HepG2 (cell line): Measurements from ENCODE around the gene CD37. TPM values are rescaled to one million over a fixed set of nuclear protein-coding genes. Genes with fewer than 3 reads are reported as not detected.

Experiments used
- ATAC-seq: fragments of 200-7000 bp; cut with Tn5 transposase; 3 replicates; pipeline ENCODE4 v1.9.1; 2020; ENCODE audit warnings: mild to moderate bottlenecking, moderate library complexity
- BruUV-seq: library from RNA; stranded (reverse); fragments of 400-500 nt; replicated peaks from 2 replicates; lab custom pipeline; 2021; lab: Mats Ljungman, UMichigan
- CTCF ChIA-PET: fragments of 300-600 bp; formaldehyde crosslinking; extraction: SDS; loops from one replicate; lab custom pipeline; 2021; ENCODE audit warnings: low total read pairs, inconsistent platforms, low intra/inter-chr PET ratio; lab: Yijun Ruan, JAX
- POLR2A ChIA-PET: fragments of 350-600 bp; sonication (Branson Sonifier 250); formaldehyde crosslinking; loops from one replicate; lab custom pipeline; 2020; ENCODE audit warnings: antibody characterized with exemption, inconsistent platforms; lab: Yijun Ruan, JAX
- DNase-seq: peaks from one replicate; pipeline ENCODE4 v3.0.0-alpha.2; 2015; ENCODE audit warnings: low spot score
- FAIRE-seq: peaks from 3 replicates; lab custom pipeline; 2011; peaks lifted over from hg19 to GRCh38; lab: Jason Lieb, UNC
- H2AFZ ChIP-seq: one replicate; pipeline ENCODE4 v1.6.1; 2011; ENCODE audit warnings: low read length, inconsistent platforms
- H3K27ac ChIP-seq: fragments of 300-600 bp; 3 replicates; pipeline ENCODE4 v1.8.0; 2011; ENCODE audit warnings: mixed run types, mild to moderate bottlenecking, mixed read lengths, low read length, inconsistent platforms; ENCODE audit not compliant: insufficient read depth; ENCODE audit errors: extremely low read length
- H3K27me3 ChIP-seq, 2 experiments: fragments of 200-600 bp in 1 of 2; 2 replicates in 1 of 2; 3 replicates in 1 of 2; pipeline versions ENCODE4 v1.6.0 to v1.8.0; 2011; ENCODE audit warnings: low read length in 2 of 2, mild to moderate bottlenecking in 2 of 2, moderate library complexity in 2 of 2, inconsistent platforms in 1 of 2; ENCODE audit not compliant: insufficient read depth in 2 of 2, control insufficient read depth in 1 of 2
- H3K36me3 ChIP-seq, 2 experiments: fragments of 200-600 bp in 1 of 2; replicated peaks in 1 of 2; 2 replicates in 1 of 2; 3 replicates in 1 of 2; pipeline versions ENCODE4 v1.5.1 to v1.8.0; 2011; ENCODE audit warnings: low read length in 2 of 2, inconsistent platforms in 1 of 2; ENCODE audit not compliant: insufficient read depth in 2 of 2, control insufficient read depth in 1 of 2
- H3K4me1 ChIP-seq: 2 replicates; pipeline ENCODE4 v1.5.1; 2012; ENCODE audit warnings: low read length, inconsistent platforms; ENCODE audit not compliant: insufficient read depth
- H3K4me2 ChIP-seq: 2 replicates; pipeline ENCODE4 v1.6.0; 2011; ENCODE audit warnings: low read depth, low read length, inconsistent platforms
- H3K4me3 ChIP-seq, 3 experiments: fragments of 200-600 bp in 1 of 3; sonication (generic), shearing (Covaris generic) in 1 of 3; replicated peaks in 1 of 3; 2 replicates each; pipeline ENCODE4 v1.5.1; 2011 to 2016; ENCODE audit warnings: low read length in 3 of 3, inconsistent platforms in 2 of 3, low read depth in 2 of 3, mild to moderate bottlenecking in 2 of 3, control low read depth in 1 of 3, mixed read lengths in 1 of 3; ENCODE audit not compliant: insufficient read depth in 1 of 3
- H3K79me2 ChIP-seq: one replicate; pipeline ENCODE4 v1.6.1; 2011; ENCODE audit warnings: low read length, inconsistent platforms; ENCODE audit not compliant: insufficient read depth
- H3K9ac ChIP-seq: 2 replicates; pipeline ENCODE4 v1.6.0; 2011; ENCODE audit warnings: mild to moderate bottlenecking, low read depth, low read length, inconsistent platforms; ENCODE audit not compliant: insufficient read depth
- H3K9me3 ChIP-seq: 2 replicates; pipeline ENCODE4 v1.5.1; 2012; ENCODE audit warnings: mild to moderate bottlenecking, low read length
- H4K20me1 ChIP-seq: 2 replicates; pipeline ENCODE4 v1.6.0; 2011; ENCODE audit warnings: inconsistent platforms, mild to moderate bottlenecking, low read length, moderate library complexity; ENCODE audit not compliant: insufficient read depth
- ATF3 ChIP-seq: sonication (generic); formaldehyde crosslinking; IDR thresholded peaks from 2 replicates; pipeline ENCODE4 v1.4.0; 2020; ENCODE audit warnings: missing genetic modification reagents
- ATF6 ChIP-seq: sonication (generic); formaldehyde crosslinking; conservative IDR thresholded peaks from 2 replicates; pipeline ENCODE4 v1.4.0; 2020; ENCODE audit warnings: missing genetic modification reagents
- DZIP1 ChIP-seq: sonication (generic); formaldehyde crosslinking; IDR thresholded peaks from 2 replicates; pipeline ENCODE4 v1.5.0; 2020; ENCODE audit warnings: mild to moderate bottlenecking, missing genetic modification reagents
- GFI1 ChIP-seq: sonication (generic); formaldehyde crosslinking; IDR thresholded peaks from 2 replicates; pipeline ENCODE4 v1.5.0; 2020; ENCODE audit warnings: missing genetic modification reagents, mild to moderate bottlenecking, borderline replicate concordance
- HNRNPK ChIP-seq: fragments of 200-400 bp; formaldehyde crosslinking; IDR thresholded peaks from 2 replicates; pipeline ENCODE4 v1.6.1; 2018; ENCODE audit warnings: low read length, low read depth, moderate library complexity, mild to moderate bottlenecking; ENCODE audit not compliant: poor library complexity, severe bottlenecking
- KDM3A ChIP-seq: IDR thresholded peaks from 2 replicates; pipeline ENCODE4 v1.6.1; 2018; ENCODE audit warnings: low read depth, missing compliant biosample characterization
- MEIS2 ChIP-seq: sonication (generic); formaldehyde crosslinking; IDR thresholded peaks from 2 replicates; pipeline ENCODE4 v1.9.0; 2021; ENCODE audit warnings: mild to moderate bottlenecking, missing genetic modification reagents
- MYPOP ChIP-seq: sonication (generic); formaldehyde crosslinking; IDR thresholded peaks from 2 replicates; pipeline ENCODE4 v1.8.1; 2023; ENCODE audit warnings: mild to moderate bottlenecking, moderate library complexity, missing genetic modification reagents
- NFYC ChIP-seq: IDR thresholded peaks from 2 replicates; pipeline ENCODE4 v1.6.1; 2016; ENCODE audit warnings: missing genetic modification reagents, missing compliant biosample characterization
- NKX3-1 ChIP-seq: sonication (generic); formaldehyde crosslinking; IDR thresholded peaks from 2 replicates; pipeline ENCODE4 v1.5.0; 2020; ENCODE audit warnings: missing genetic modification reagents
- SCMH1 ChIP-seq: sonication (generic); formaldehyde crosslinking; IDR thresholded peaks from 2 replicates; pipeline ENCODE4 v1.9.0; 2021; ENCODE audit warnings: missing genetic modification reagents, mild to moderate bottlenecking, borderline replicate concordance
- SIN3A ChIP-seq: IDR thresholded peaks from 2 replicates; pipeline ENCODE4 v1.6.1; 2011; ENCODE audit warnings: low read depth, mild to moderate bottlenecking, control low read depth, low read length, borderline replicate concordance
- SNRNP70 ChIP-seq: fragments of 200-400 bp; formaldehyde crosslinking; IDR thresholded peaks from 2 replicates; pipeline ENCODE4 v1.6.1; 2017; ENCODE audit warnings: mild to moderate bottlenecking, low read depth, low read length, moderate library complexity
- TCF12 ChIP-seq, 2 experiments: fragments of 450-650 bp in 1 of 2; sonication (generic) in 1 of 2; formaldehyde crosslinking in 1 of 2; IDR thresholded peaks; 2 replicates each; pipeline versions ENCODE4 v1.6.1 to v1.8.0; 2017 to 2022; ENCODE audit warnings: antibody characterized with exemption in 1 of 2, mild to moderate bottlenecking in 1 of 2, missing genetic modification reagents in 1 of 2, moderate library complexity in 1 of 2
- ZNF484 ChIP-seq: sonication (generic); formaldehyde crosslinking; IDR thresholded peaks from 2 replicates; pipeline ENCODE4 v1.5.1; 2020; ENCODE audit warnings: mild to moderate bottlenecking, low read depth, missing genetic modification reagents, borderline replicate concordance
- WGBS: methylation state at CpG from one replicate; pipeline ENCODE4 v1.1.6; 2017; ENCODE audit warnings: low lambda C conversion rate; 5-methylcytosine and 5-hydroxymethylcytosine counted together
- in situ Hi-C: cut with HindIII; loops from 2 replicates; pipeline ENCODE4 v1.10.0; 2017; ENCODE audit warnings: low pct_unique_long_range_greater_than_20kb; ENCODE audit not compliant: extremely low pct_ligation_motif_present
- intact Hi-C: fragments of 100-400 bp; cut with micrococcal nuclease; formaldehyde crosslinking; loops from one replicate; pipeline ENCODE4 v1.10.0; 2022; ENCODE audit not compliant: unreplicated experiment
- polyA plus RNA-seq, 8 experiments: library from polyadenylated mRNA; depleted of rRNA in 3 of 8; stranded (reverse) in 7 of 8; unstranded in 1 of 8; fragments of >200 nt; fragmentation: Illumina TruSeq in 4 of 8; extraction: Trizol in 4 of 8; gene quantifications; 2 replicates each; pipeline versions ENCODE4 v1.2.1 to v1.2.3, GENCODE V29; 2011 to 2016; ENCODE audit warnings: low read depth in 4 of 8, missing spikeins in 1 of 8, mixed read lengths in 1 of 8; ENCODE audit not compliant: insufficient read depth in 1 of 8
- total RNA-seq, 5 experiments: library from RNA; depleted of rRNA; stranded (reverse); fragments of >200 nt; fragmentation: Illumina TruSeq; extraction: Trizol; gene quantifications; 2 replicates each; pipeline ENCODE4 v1.2.3, GENCODE V29; 2016; ENCODE audit warnings: low read depth in 1 of 5
- TF ChIP-seq, protein P1 (sequence below): IDR thresholded peaks from 2 replicates; pipeline ENCODE4 v1.6.1; 2016; ENCODE audit warnings: mild to moderate bottlenecking, missing biosample characterization, missing genetic modification reagents

CD37 gene
- total and polyA plus RNA-seq, 2 of the 13 experiments (the other 11 are each of a cell fraction or from before 2014, with no cell fraction given), result not detected

DNA sequence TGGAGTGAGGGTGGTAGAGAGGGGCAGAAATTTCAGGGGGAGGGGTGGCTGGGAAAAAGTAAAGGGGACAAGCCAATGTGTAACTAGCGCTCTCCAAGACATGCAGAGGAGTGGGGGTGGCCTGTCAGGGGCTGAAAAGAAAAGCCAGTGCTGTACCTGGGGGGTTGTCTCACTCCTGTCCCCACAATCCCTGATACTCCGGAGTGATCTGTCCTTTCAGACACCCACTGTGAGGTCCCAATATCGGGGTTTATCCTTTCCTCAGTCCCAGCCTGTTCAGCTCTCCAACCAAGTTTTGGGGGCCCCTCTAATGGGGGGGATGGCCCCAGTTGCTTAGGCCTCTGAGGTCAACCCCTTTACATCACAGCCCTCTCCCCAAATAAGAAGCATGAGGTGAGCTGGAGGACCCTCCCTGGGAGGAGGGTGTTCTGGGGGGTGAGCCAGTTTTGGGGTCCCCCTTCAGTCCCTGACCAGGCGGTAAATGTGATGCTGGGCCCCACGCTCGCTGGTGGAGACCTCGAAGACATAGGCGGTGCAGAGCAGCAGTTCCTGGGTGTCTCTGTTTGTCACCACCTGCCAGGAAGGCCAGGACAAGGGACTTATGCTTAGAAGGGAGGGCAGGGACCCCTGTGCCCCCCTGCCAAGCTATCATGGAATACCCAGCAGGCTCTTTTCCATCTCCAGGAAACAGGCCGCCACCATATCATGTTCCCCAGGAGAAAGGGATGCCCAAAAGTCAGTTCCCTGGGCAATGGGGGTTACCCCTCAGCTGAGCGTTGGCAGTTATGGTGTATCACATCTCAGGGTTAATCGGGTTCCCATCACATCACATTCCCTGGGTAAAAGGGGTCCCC is 5.9 kb downstream of the CD37 start:
- Histone ChIP-seq H3K27ac (no peak overlapping the region), H3K9me3 (no peaks in the 10 kb centered on the region), H2AFZ (no peak overlapping the region), H4K20me1 (no peaks in the 10 kb centered on the region), H3K4me2 (peak overlapping the region; percentile 74), H3K79me2 (no peaks in the 10 kb centered on the region), H3K4me3 (no peak overlapping the region), H3K36me3 (peaks cover 0 to 2% of the 10 kb centered on the region in 2 experiments; a peak in 1 of 5 replicates), H3K9ac (no peak overlapping the region), H3K27me3 (no peaks in the 10 kb centered on the region), H3K4me1 (peaks cover 15% of the 10 kb centered on the region)
- WGBS, result 89% methylated on average over 4 of the region's 11 CpGs
- TF ChIP-seq HNRNPK, result no peak
- no peak for TF ChIP-seq MYPOP (CRISPR knock-in tag)
- TF ChIP-seq GFI1, result 0 out of 2 replicates have a peak, but pooled peaks have one; percentile 2
- no peak for TF ChIP-seq ZNF484 (CRISPR knock-in tag)
- TF ChIP-seq SNRNP70, result no peak
- TF ChIP-seq SIN3A, result 0 out of 2 replicates have a peak, but pooled peaks have one; percentile 10
- TF ChIP-seq SCMH1 (CRISPR knock-in tag), result no peak
- TF ChIP-seq MEIS2, result no peak
- TF ChIP-seq TCF12 (IDR thresholded peaks at IDR 0.05), result no peak
- TF ChIP-seq TCF12 (CRISPR knock-in tag; IDR thresholded peaks at IDR 0.05), result no peak
- TF ChIP-seq KDM3A (CRISPR knock-in tag), result no peak
- TF ChIP-seq NFYC, result no peak
- TF ChIP-seq, protein P1, sequence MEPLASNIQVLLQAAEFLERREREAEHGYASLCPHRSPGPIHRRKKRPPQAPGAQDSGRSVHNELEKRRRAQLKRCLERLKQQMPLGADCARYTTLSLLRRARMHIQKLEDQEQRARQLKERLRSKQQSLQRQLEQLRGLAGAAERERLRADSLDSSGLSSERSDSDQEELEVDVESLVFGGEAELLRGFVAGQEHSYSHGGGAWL (CRISPR knock-in tag), result no peak
- TF ChIP-seq DZIP1, result no peak
- no peak for TF ChIP-seq ATF6 (CRISPR knock-in tag)
- TF ChIP-seq ATF3 (CRISPR knock-in tag), result no peak
- TF ChIP-seq NKX3-1, result no peak
- CTCF ChIA-PET, result no interaction called here
- DNase-seq (no peak), ATAC-seq (no peak), FAIRE-seq (no peak)
- in situ Hi-C loops (no loop called here), intact Hi-C loops (no loop called here)
- POLR2A ChIA-PET, result interaction anchor here (1.1 kb wide), 1 partner anchor 10 kb away, joined by 4 read pairs; no protein-coding TSS in a partner anchor
- no TSS peak for BruUV-seq
